Effector memory CD4-positive, alpha-beta T cell (primary cell): ENCODE results near the gene SCUBE1.

Experiments used
- DNase-seq, 3 donors: peaks; one replicate each; pipeline ENCODE4 v3.0.0-alpha.2; 2020
- H3K27ac ChIP-seq: 2 replicates; pipeline ENCODE4 v1.7.0; 2013; ENCODE audit warnings: mild to moderate bottlenecking, low read length, moderate library complexity; ENCODE audit not compliant: insufficient read depth, poor library complexity, severe bottlenecking
- H3K27me3 ChIP-seq: replicated peaks from 2 replicates; pipeline ENCODE4 v1.7.0; 2013; ENCODE audit warnings: mild to moderate bottlenecking, low read length; ENCODE audit not compliant: insufficient read depth, control insufficient read depth, poor library complexity, severe bottlenecking
- H3K36me3 ChIP-seq: 2 replicates; pipeline ENCODE4 v1.7.0; 2013; ENCODE audit warnings: mild to moderate bottlenecking, low read length, moderate library complexity; ENCODE audit not compliant: control insufficient read depth, insufficient read depth
- H3K4me1 ChIP-seq: 2 replicates; pipeline ENCODE4 v1.7.0; 2013; ENCODE audit warnings: low read length, mild to moderate bottlenecking; ENCODE audit not compliant: control insufficient read depth, insufficient read depth, poor library complexity, severe bottlenecking
- H3K4me3 ChIP-seq: 2 replicates; pipeline ENCODE4 v1.7.0; 2013; ENCODE audit warnings: low read length, low read depth, mild to moderate bottlenecking; ENCODE audit not compliant: insufficient read depth, poor library complexity, severe bottlenecking
- H3K9me3 ChIP-seq: 2 replicates; pipeline ENCODE4 v1.7.0; 2013; ENCODE audit warnings: mild to moderate bottlenecking, low read length, moderate library complexity; ENCODE audit not compliant: control insufficient read depth

SCUBE1 gene

DNA sequence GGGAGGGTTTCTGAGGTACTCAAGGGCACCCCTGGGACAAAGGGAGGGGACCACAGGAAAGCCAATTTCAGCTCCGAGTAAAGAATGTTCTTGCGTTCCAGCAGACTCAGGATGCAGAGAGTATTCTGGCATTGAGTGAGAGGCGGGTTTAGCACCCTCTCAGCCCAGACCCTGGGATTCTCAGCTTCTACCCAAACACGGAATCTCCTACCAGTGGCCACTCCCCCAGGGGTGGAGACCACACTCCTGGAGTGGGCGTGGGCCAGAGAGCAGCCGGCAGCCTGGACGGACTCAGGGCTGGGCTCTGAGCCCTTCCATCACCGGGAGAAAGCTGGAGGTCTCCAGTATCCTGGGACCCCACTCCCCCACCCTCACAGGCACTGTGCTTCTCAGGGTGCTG lies 130.1 kb downstream of the SCUBE1 start:
- no peak for DNase-seq
- Histone ChIP-seq H3K9me3 (no peaks in the 10 kb centered on the region), H3K27me3 (no peaks in the 10 kb centered on the region), H3K4me3 (no peak overlapping the region), H3K27ac (no peak overlapping the region), H3K4me1 (no peaks in the 10 kb centered on the region), H3K36me3 (no peaks in the 10 kb centered on the region)

DNA sequence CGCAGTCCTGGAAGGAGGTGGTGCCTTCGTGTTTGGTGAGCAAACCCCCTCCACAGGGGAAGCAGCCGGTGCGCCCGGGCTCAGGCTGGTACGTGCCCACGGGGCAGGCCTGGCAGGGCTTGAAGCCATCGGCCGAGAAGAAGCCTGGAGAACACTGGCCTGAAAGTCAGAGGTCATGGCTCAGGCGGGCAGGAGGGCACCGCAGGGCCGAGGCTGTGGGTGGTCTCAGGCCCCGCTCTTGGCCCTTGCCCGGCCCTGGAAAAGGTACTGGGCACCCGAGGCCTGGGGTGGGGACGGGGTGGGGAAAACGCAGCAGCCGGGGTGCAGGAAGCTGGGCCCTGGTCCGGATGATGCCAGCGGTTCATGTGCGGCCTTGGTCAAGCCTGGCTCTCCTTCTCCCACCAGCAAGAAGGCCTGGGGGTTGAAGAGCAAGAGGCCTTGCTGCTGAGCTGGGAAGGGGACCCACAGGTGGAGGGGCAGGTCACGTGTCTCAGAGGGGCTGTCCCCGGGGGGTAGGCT lies 130.7 kb downstream of the SCUBE1 start:
- H3K27me3 ChIP-seq = no peaks in the 10 kb centered on the region
- no peak overlapping the region for H3K4me3 ChIP-seq
- no peaks in the 10 kb centered on the region for H3K9me3 ChIP-seq
- no peak overlapping the region for H3K27ac ChIP-seq
- H3K4me1 ChIP-seq = no peaks in the 10 kb centered on the region
- no peak for DNase-seq
- no peaks in the 10 kb centered on the region for H3K36me3 ChIP-seq

DNA sequence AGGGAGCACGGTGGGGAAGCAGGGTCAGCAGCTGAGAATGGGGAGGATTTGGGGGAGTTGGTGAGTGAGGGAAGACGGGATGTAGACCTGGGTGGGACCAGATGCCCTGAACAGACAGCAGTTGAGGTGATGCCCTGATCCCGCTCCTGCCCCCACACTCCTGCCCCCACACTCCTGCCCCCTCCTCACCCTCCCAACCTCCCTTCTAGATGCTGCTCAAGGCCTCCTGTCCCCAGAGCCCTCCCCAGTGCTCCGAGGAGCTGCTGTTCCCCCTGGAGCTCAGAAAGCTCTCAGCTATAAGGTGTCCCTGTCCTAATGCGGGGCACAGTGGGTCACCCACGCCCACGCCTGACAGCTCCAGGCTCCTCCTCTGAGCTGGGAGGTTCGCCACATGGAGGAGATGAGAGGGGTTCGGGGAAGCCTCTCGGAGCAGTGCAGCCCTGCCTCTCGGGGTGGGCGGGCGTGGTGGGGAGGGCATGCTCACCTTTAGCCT lies 131.2 kb downstream of the SCUBE1 start:
- H3K36me3 ChIP-seq = no peaks in the 10 kb centered on the region
- no peaks in the 10 kb centered on the region for H3K9me3 ChIP-seq
- no peak for DNase-seq
- H3K4me3 ChIP-seq = no peak overlapping the region
- no peaks in the 10 kb centered on the region for H3K4me1 ChIP-seq
- no peak overlapping the region for H3K27ac ChIP-seq
- H3K27me3 ChIP-seq = no peaks in the 10 kb centered on the region

DNA sequence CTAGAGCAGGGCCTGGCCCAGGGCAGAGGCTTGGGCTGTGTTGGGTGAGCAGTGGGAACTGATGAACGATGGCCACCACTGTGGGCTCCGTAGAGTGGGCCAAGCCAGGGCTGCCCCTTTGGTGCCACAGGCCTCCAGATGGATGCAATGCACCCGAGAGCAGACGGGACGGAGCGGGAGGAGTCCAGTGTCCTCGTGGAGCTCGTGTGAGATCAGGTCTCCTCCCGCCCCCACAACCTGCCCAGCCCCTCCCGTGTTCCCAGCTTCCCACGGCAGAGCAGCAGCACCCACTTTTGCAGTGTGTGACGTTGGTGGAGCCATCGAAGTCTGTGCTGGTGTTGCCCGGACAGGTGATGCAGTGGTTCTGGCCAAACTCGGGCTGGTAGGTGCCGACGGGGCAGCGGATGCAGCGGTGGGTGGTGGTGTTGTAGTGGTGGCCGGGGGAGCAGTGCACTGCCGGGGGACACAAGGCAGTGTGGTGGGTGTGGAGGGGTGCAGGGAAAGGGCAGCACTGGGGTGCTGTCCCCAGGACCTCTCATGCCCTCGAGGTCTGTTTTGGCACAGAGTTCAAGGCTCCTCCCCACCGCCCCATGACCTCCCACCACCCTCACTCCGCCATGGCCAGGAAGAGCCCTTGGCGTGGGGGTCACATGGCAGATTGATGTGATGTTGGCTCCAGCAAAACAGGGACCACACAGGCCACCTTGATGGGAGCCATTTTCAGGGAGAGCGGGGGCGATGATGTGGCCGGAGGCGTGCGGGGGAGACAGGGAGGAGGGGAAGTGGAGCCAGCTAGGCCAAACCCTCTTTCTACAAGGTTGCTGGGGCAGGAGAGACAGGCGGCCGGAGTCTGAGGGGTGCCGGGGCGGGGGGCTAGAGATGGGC lies 132.3 kb downstream of the SCUBE1 start:
- H3K36me3 ChIP-seq = no peaks in the 10 kb centered on the region
- H3K4me3 ChIP-seq = no peak overlapping the region
- H3K27ac ChIP-seq = no peak overlapping the region
- no peak for DNase-seq
- H3K27me3 ChIP-seq = no peaks in the 10 kb centered on the region
- H3K4me1 ChIP-seq = peaks cover 7% of the 10 kb centered on the region
- no peaks in the 10 kb centered on the region for H3K9me3 ChIP-seq

DNA sequence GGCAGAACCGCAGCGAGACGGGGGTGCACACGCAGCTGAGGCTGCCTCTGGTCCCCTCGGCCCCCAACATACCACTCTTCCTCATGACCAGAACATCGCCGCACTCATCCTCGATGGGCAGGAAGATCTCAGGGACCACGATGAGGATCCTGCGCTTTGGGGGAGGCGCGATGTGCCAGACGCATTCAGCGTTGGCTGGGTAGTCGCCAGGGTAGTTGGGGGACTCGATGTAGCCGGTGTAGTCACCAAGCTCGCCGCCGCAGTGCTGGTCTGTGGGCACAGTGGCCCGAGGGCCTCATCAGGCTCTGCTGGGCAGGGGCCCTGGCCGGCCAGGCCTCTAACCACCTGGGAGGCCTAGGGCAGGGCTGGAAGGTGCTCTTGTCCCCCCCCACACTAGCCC lies 133.2 kb downstream of the SCUBE1 start:
- H3K4me1 ChIP-seq = peaks cover 9% of the 10 kb centered on the region
- no peaks in the 10 kb centered on the region for H3K9me3 ChIP-seq
- H3K27me3 ChIP-seq = no peaks in the 10 kb centered on the region
- no peak overlapping the region for H3K27ac ChIP-seq
- no peaks in the 10 kb centered on the region for H3K36me3 ChIP-seq
- no peak overlapping the region for H3K4me3 ChIP-seq
- no peak for DNase-seq

DNA sequence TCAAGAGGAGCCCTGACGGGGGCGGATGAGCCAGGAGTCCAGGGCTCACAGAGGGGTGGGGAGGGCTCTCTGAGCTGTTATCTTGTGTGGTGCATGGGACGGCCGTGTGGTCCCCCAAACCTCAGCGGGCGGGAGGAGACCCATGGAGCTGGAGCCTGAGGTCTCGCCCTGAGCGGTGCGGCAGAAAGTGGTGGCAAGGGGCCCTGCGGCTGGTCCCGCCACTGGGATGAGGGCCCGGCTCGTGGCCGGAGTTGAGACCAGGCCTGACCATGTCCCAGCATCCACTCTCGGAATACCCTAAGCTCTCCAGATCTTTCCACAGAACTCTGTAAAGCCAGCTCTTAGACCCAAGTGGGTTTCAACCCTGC lies 133.7 kb downstream of the SCUBE1 start:
- H3K36me3 ChIP-seq = no peaks in the 10 kb centered on the region
- DNase-seq = no peak
- H3K9me3 ChIP-seq = no peaks in the 10 kb centered on the region
- no peak overlapping the region for H3K4me3 ChIP-seq
- H3K27me3 ChIP-seq = no peaks in the 10 kb centered on the region
- peaks cover 9% of the 10 kb centered on the region for H3K4me1 ChIP-seq
- H3K27ac ChIP-seq = no peak overlapping the region

DNA sequence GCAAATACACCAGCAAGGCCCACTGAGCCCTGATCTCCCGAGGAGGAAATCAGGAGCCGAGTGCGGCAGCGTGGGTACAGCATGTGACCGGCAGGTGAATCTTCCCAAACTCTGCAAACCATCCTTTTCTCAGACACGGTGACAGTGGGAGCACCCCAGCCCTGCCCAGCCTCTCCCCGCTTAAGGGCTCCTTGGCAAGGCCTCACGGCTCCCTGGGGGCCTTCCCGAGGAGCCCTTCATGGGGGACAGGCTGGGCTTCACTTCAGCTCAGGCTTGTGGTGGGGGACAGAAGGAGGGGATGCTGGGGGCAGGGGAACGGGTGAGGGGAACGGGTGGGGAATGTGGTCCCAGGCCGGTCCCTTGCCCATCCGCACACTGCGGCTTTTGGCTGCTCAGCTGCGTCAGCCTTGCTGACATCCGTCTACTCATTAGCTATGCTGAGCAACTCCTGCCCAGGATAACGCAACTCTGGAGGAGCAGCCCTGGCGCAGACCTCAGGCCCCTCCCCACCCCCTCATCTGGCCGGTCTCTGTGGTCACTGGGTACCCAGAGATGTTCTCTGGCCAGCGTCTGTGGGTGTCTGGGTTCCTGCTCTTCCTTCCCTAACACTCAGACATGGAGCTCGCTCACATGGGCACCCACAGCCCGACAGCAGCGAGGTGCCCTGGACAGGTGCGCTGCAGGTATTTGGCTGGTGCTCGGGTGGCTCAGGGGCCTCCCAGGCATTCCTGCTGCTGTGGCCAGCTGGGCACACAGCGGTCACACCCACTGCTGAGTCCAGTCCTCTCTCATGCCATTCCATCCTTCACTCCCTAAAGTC lies 134.3 kb downstream of the SCUBE1 start:
- peaks cover 9% of the 10 kb centered on the region for H3K4me1 ChIP-seq
- no peaks in the 10 kb centered on the region for H3K27me3 ChIP-seq
- no peak for DNase-seq
- no peak overlapping the region for H3K27ac ChIP-seq
- H3K9me3 ChIP-seq = no peaks in the 10 kb centered on the region
- no peak overlapping the region for H3K4me3 ChIP-seq
- H3K36me3 ChIP-seq = no peaks in the 10 kb centered on the region

DNA sequence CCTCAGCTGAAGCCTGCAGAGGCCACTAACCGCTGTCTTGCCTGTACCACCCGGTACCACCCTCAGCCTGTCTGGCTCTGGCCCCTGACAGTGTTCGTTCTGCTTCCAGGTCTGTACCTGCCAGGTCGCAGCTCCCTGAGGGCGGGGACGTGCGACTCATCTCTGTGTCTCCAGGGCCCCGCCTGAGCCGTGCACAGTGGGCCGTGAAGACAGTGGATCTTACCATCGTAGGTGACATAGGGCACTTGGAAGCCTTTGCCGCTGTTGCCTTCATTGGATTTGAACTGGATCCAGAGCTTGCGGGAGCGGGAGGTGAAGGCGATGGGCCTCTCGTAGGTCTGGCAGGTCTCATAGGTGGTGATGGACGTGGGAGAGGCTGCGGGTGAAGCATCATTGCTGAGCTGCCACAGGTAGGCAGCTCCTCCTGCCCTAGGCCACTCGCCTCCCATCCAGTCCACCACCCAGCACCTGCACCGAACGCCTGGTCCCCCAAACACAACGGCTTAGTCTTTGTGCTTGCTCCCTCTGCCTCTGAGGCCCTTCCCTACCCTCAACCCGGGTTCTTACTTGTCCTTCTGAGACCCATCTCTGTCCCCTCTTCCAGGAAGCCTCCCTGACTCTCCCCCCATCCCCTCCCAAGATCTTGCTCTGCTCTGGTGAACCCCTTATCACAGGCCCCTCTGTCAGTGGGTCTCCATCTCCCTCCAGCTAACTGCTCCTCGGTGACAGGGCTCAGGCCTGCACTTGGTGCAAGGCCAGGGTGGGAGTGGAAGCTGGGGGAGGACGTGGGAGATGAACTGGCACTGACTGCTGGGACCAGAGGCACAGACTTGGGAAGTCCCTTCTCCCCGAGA lies 135.1 kb downstream of the SCUBE1 start:
- DNase-seq = no peak
- no peaks in the 10 kb centered on the region for H3K9me3 ChIP-seq
- no peak overlapping the region for H3K27ac ChIP-seq
- no peaks in the 10 kb centered on the region for H3K27me3 ChIP-seq
- H3K4me1 ChIP-seq = peaks cover 9% of the 10 kb centered on the region
- no peak overlapping the region for H3K4me3 ChIP-seq
- H3K36me3 ChIP-seq = no peaks in the 10 kb centered on the region

DNA sequence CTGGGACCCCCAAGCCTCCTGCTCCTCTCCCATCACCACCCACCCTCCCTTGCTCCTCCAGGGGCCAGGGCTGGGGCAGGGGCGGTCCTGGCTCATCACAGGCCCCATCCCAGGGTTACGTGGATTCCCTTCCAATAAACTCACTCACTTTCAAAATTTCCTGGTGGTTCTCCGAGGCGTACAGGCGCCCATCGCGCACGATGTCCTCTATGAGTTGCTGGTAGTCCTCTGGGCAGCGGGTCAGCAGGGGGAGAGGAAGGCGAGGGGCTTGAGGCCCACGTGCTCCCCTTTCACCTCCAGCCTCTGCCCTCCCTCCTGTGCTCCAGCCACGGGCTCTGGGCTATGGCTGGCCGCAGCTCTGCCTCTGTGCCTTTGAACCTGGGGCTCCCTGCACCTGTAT lies 135.8 kb downstream of the SCUBE1 start:
- Histone ChIP-seq H3K27me3 (no peaks in the 10 kb centered on the region), H3K4me3 (no peak overlapping the region), H3K9me3 (no peaks in the 10 kb centered on the region), H3K4me1 (peaks cover 9% of the 10 kb centered on the region), H3K27ac (no peak overlapping the region), H3K36me3 (no peaks in the 10 kb centered on the region)
- no peak for DNase-seq
